Measurements from ENCODE around the gene SORBS1.

DNA sequence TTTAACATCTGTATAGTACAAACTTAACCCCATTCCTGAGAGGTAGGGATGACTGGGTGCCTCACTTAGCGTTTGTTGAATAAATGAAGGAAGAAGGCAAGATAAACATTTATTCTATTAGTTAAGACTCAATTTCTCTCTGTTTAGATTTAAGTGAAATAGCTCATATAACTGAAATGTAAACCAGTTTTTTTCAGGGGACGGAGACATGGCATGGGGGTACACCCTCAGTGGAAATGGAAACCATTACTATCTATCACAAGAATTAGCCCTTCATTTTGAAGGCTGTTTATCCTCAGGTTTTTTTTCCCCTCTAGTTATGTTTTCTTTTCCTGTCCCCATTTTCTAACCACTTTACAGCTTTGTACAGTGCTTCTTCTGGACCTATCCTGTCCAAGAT lies 234.8 kb downstream of the SORBS1 start:
- TF ChIP-seq, protein P1, sequence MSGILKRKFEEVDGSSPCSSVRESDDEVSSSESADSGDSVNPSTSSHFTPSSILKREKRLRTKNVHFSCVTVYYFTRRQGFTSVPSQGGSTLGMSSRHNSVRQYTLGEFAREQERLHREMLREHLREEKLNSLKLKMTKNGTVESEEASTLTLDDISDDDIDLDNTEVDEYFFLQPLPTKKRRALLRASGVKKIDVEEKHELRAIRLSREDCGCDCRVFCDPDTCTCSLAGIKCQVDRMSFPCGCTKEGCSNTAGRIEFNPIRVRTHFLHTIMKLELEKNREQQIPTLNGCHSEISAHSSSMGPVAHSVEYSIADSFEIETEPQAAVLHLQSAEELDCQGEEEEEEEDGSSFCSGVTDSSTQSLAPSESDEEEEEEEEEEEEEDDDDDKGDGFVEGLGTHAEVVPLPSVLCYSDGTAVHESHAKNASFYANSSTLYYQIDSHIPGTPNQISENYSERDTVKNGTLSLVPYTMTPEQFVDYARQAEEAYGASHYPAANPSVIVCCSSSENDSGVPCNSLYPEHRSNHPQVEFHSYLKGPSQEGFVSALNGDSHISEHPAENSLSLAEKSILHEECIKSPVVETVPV (CRISPR knock-in tag; IDR thresholded peaks at IDR 0.05) = no peak
- TF ChIP-seq BACH2 (CRISPR knock-in tag; IDR thresholded peaks at IDR 0.05; ENCODE audit: borderline replicate concordance) (no peak), ARNTL (CRISPR knock-in tag; IDR thresholded peaks at IDR 0.05; ENCODE audit: borderline replicate concordance, low read depth) (no peak), TOX (CRISPR knock-in tag; IDR thresholded peaks at IDR 0.05; ENCODE audit: borderline replicate concordance) (no peak), GLIS3 (CRISPR knock-in tag; IDR thresholded peaks at IDR 0.05) (no peak), OSR1 (CRISPR knock-in tag; IDR thresholded peaks at IDR 0.05) (no peak), ZFP3 (CRISPR knock-in tag; IDR thresholded peaks at IDR 0.05) (no peak), ZFP30 (CRISPR knock-in tag; IDR thresholded peaks at IDR 0.05) (no peak), ESRRG (CRISPR knock-in tag; IDR thresholded peaks at IDR 0.05) (no peak)
- TF ChIP-seq, protein P2, sequence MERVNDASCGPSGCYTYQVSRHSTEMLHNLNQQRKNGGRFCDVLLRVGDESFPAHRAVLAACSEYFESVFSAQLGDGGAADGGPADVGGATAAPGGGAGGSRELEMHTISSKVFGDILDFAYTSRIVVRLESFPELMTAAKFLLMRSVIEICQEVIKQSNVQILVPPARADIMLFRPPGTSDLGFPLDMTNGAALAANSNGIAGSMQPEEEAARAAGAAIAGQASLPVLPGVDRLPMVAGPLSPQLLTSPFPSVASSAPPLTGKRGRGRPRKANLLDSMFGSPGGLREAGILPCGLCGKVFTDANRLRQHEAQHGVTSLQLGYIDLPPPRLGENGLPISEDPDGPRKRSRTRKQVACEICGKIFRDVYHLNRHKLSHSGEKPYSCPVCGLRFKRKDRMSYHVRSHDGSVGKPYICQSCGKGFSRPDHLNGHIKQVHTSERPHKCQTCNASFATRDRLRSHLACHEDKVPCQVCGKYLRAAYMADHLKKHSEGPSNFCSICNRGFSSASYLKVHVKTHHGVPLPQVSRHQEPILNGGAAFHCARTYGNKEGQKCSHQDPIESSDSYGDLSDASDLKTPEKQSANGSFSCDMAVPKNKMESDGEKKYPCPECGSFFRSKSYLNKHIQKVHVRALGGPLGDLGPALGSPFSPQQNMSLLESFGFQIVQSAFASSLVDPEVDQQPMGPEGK (CRISPR knock-in tag; IDR thresholded peaks at IDR 0.05; ENCODE audit: borderline replicate concordance) = no peak
- TF ChIP-seq, protein P3, sequence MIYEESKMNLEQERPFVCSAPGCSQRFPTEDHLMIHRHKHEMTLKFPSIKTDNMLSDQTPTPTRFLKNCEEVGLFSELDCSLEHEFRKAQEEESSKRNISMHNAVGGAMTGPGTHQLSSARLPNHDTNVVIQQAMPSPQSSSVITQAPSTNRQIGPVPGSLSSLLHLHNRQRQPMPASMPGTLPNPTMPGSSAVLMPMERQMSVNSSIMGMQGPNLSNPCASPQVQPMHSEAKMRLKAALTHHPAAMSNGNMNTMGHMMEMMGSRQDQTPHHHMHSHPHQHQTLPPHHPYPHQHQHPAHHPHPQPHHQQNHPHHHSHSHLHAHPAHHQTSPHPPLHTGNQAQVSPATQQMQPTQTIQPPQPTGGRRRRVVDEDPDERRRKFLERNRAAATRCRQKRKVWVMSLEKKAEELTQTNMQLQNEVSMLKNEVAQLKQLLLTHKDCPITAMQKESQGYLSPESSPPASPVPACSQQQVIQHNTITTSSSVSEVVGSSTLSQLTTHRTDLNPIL (CRISPR knock-in tag; IDR thresholded peaks at IDR 0.05; ENCODE audit: low read depth) = no peak
- TF ChIP-seq, protein P4, sequence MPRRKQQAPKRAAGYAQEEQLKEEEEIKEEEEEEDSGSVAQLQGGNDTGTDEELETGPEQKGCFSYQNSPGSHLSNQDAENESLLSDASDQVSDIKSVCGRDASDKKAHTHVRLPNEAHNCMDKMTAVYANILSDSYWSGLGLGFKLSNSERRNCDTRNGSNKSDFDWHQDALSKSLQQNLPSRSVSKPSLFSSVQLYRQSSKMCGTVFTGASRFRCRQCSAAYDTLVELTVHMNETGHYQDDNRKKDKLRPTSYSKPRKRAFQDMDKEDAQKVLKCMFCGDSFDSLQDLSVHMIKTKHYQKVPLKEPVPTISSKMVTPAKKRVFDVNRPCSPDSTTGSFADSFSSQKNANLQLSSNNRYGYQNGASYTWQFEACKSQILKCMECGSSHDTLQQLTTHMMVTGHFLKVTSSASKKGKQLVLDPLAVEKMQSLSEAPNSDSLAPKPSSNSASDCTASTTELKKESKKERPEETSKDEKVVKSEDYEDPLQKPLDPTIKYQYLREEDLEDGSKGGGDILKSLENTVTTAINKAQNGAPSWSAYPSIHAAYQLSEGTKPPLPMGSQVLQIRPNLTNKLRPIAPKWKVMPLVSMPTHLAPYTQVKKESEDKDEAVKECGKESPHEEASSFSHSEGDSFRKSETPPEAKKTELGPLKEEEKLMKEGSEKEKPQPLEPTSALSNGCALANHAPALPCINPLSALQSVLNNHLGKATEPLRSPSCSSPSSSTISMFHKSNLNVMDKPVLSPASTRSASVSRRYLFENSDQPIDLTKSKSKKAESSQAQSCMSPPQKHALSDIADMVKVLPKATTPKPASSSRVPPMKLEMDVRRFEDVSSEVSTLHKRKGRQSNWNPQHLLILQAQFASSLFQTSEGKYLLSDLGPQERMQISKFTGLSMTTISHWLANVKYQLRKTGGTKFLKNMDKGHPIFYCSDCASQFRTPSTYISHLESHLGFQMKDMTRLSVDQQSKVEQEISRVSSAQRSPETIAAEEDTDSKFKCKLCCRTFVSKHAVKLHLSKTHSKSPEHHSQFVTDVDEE (CRISPR knock-in tag; IDR thresholded peaks at IDR 0.05) = no peak

Measured in SK-N-SH treated with all-trans-retinoic acid at 6 μM for 48 hours (cell line).